Measurements from ENCODE around the gene SHB.
A peak's percentile ranks its signal among the peaks of the same experiment; 100 is the strongest.

Gene SHB

DNA sequence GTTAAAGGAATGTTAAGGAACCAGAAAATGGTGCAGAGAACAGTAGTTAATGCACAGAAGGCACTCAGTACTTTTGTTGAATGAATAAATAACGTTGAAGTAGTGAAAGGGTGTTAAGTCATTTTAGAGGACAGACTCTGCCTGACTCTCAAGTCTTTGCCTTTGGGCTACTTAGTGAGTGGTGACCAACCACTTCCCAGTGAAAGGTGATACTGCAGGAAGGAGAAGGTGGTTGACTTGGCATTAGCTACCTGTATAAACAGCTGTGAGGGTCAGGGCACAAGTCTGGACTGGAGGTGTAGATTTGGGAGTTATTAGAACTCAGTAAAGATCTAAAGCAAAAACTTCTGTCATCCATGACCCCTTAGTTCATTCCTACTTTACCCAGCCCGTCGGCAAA is 4.9 kb upstream of the SHB start (continued):
- no peak for TF ChIP-seq WT1 (tag by site-specific recombination; IDR thresholded peaks at IDR 0.05)
- TF ChIP-seq ZNF837 (tag by site-specific recombination; IDR thresholded peaks at IDR 0.05) = no peak
- TF ChIP-seq ZNF558 (tag by site-specific recombination; IDR thresholded peaks at IDR 0.05) = no peak

DNA sequence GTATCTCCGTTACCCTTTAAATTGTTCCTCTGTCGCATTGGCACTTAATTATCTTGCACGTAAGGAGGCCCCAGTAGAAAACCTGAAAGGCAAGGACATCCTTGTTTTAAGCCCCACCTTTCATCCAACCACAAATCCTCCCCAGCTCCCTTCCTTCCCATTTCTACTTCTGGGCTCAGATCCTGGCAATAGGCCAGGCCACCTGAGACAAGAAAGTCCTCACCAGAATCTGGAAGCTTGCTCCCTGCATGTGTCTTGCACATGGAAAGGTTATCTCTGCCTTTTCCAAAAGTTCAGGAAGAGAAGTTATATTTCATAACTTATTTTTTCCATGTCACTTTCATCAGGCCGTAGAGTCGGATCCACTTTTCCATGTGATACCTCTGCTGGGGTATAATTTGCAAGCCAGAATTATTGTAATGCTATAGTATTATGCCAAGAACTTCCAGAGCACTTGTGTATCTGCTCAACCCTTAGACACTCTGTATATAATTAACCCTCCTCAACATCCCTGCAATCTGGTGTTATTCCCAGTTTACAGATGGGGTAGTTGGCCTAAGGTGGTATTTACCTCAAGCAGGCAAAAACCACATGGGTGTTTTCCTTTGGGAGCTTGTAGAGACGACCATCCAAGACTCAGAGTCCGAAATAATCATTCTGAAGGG is 2.6 kb upstream of the SHB start:
- no peaks in the 10 kb centered on the region for H3K9me3 ChIP-seq (ENCODE audit: control insufficient read depth, insufficient read depth, low read depth, low read length)
- TF ChIP-seq ZNF549 (tag by site-specific recombination; IDR thresholded peaks at IDR 0.05) = no peak
- peak; percentile 86 for TF ChIP-seq SP7 (tag by site-specific recombination; IDR thresholded peaks at IDR 0.05)
- ChIA-PET CTCF (interaction anchor here (0.5 to 1.9 kb wide), 8 partner anchors 10 to 192 kb away, joined by 3 to 11 read pairs (median 4); no protein-coding TSS in a partner anchor), POLR2A (interaction anchor here (1.5 kb wide), 1 partner anchor 16 kb away, joined by 3 read pairs; no protein-coding TSS in a partner anchor)
- no peak overlapping the region for H3K4me3 ChIP-seq (ENCODE audit: low read depth, low read length)
- H3K36me3 ChIP-seq (ENCODE audit: control insufficient read depth in 2 of 2, insufficient read depth in 1 of 2, low read length in 2 of 2) = peaks cover 0 to 1% of the 10 kb centered on the region in 2 experiments; a peak in 1 of 3 replicates
- no peak overlapping the region for H3K27ac ChIP-seq (ENCODE audit: extremely low read depth, low read depth, low read length)
- no peaks in the 10 kb centered on the region for H3K4me1 ChIP-seq (ENCODE audit: control insufficient read depth, insufficient read depth, low read length)

DNA sequence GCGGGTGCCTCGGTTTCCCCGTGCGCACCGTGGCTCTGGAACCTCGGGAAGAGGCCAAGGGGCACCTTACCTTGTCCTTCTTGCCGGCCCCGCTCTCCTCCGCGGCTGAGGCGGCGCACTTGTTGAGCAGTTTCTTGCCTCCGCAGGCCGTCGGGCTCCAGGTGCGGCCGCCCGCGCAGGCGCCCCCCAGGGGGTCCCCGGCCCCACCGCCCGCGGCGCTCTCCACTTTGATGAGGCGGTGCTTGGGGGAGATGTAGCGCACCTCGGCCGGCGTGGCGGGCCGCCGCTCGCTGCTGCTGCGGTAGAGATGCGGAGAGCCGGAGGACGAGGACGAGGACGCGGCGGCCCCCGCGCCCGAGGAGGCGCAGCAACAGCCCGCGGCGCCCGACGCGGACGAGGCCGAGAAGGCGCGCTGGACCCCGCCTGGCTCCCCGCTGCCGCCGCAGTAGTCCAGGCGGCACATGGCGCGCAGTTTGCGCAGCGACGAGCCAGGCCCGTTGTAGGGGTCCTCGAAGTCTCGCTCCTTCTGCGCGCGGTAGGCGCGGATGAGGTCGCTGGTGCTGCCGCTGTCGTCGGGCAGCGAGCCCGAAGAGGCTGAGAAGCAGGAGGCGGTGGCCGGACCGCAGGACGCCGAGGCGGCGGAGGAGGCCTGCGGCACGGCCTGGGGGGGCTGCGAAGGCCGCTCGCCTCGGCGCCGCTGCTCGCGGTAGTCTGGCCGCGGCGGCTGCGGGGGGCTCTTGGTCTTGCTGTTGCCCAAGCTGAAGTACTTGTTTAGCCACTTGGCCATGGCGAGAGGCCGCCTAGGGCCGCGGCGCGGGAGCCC is 957 bp downstream of the SHB start:
- TF ChIP-seq, protein P1, sequence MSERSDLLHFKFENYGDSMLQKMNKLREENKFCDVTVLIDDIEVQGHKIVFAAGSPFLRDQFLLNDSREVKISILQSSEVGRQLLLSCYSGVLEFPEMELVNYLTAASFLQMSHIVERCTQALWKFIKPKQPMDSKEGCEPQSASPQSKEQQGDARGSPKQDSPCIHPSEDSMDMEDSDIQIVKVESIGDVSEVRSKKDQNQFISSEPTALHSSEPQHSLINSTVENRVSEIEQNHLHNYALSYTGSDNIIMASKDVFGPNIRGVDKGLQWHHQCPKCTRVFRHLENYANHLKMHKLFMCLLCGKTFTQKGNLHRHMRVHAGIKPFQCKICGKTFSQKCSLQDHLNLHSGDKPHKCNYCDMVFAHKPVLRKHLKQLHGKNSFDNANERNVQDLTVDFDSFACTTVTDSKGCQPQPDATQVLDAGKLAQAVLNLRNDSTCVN (tag by site-specific recombination; optimal IDR thresholded peaks at IDR 0.05) = peak; percentile 13
- TF ChIP-seq GLIS1 (tag by site-specific recombination; IDR thresholded peaks at IDR 0.05) (peak; percentile 79), ZNF311 (tag by site-specific recombination; IDR thresholded peaks at IDR 0.05; ENCODE audit: borderline replicate concordance) (no peak), ZIC2 (tag by site-specific recombination; IDR thresholded peaks at IDR 0.05) (peak; percentile 40; the same call in 1 of the 2 replicates), ZBTB8A (tag by site-specific recombination; IDR thresholded peaks at IDR 0.05) (peak; percentile 62), SCRT2 (tag by site-specific recombination; IDR thresholded peaks at IDR 0.05) (peak; percentile 82), KLF7 (tag by site-specific recombination; IDR thresholded peaks at IDR 0.05; ENCODE audit: borderline replicate concordance) (no peak), ZNF394 (tag by site-specific recombination; IDR thresholded peaks at IDR 0.05; ENCODE audit: borderline replicate concordance) (no peak), ZNF423 (tag by site-specific recombination; IDR thresholded peaks at IDR 0.05) (peak; percentile 34; the same call in 1 of the 2 replicates), ZNF184 (tag by site-specific recombination; IDR thresholded peaks at IDR 0.05) (no peak)
- TF ChIP-seq, protein P2, sequence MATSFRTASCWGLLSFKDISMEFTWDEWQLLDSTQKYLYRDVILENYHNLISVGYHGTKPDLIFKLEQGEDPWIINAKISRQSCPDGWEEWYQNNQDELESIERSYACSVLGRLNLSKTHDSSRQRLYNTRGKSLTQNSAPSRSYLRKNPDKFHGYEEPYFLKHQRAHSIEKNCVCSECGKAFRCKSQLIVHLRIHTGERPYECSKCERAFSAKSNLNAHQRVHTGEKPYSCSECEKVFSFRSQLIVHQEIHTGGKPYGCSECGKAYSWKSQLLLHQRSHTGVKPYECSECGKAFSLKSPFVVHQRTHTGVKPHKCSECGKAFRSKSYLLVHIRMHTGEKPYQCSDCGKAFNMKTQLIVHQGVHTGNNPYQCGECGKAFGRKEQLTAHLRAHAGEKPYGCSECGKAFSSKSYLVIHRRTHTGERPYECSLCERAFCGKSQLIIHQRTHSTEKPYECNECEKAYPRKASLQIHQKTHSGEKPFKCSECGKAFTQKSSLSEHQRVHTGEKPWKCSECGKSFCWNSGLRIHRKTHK (tag by site-specific recombination; IDR thresholded peaks at IDR 0.05) = no peak
- Histone ChIP-seq H3K27ac (ENCODE audit: extremely low read depth, low read depth, low read length) (peak overlapping the region; percentile 87), H3K4me1 (ENCODE audit: control insufficient read depth, insufficient read depth, low read length) (peaks cover 5% of the 10 kb centered on the region; the same call in 1 of the 2 replicates), H3K4me3 (ENCODE audit: low read depth, low read length) (peak overlapping the region; percentile 72), H3K9me3 (ENCODE audit: control insufficient read depth, insufficient read depth, low read depth, low read length) (no peaks in the 10 kb centered on the region), H3K36me3 (ENCODE audit: control insufficient read depth in 2 of 2, insufficient read depth in 1 of 2, low read length in 2 of 2) (peaks cover 0 to 26% of the 10 kb centered on the region in 2 experiments; a peak in 1 of 3 replicates)
- POLR2A ChIA-PET = interaction anchor here (0.6 to 2.0 kb wide), 14 partner anchors 11 to 475 kb away, joined by 3 to 8 read pairs (median 4); no protein-coding TSS in a partner anchor
- CTCF ChIA-PET = interaction anchor here (0.6 to 2.7 kb wide), 12 partner anchors 9 to 602 kb away, joined by 3 to 11 read pairs (median 3); no protein-coding TSS in a partner anchor
